ENCODE measurements around the gene TNP1.

TNP1 gene

DNA sequence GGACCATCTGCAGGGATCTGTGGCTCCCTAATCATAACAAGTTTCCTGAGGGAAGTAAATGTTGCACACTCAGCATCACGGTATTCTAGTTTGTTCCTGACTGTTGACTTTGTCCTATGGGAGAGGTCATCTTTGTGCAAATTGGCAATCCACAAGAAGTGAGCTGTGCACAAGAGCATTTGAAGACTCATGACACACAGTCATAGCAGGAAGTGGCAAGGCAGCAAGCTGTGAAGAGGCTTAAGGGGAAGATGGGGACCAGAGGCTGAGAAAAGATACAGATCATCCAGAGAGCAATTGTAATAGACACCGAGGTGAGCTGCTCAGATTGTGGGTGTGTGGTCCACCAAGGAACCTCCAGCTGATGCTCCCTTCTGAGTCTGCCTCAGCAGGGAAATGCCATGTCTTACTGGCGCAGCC lies 2.7 kb downstream of the TNP1 start:
- TF ChIP-seq, protein P1, sequence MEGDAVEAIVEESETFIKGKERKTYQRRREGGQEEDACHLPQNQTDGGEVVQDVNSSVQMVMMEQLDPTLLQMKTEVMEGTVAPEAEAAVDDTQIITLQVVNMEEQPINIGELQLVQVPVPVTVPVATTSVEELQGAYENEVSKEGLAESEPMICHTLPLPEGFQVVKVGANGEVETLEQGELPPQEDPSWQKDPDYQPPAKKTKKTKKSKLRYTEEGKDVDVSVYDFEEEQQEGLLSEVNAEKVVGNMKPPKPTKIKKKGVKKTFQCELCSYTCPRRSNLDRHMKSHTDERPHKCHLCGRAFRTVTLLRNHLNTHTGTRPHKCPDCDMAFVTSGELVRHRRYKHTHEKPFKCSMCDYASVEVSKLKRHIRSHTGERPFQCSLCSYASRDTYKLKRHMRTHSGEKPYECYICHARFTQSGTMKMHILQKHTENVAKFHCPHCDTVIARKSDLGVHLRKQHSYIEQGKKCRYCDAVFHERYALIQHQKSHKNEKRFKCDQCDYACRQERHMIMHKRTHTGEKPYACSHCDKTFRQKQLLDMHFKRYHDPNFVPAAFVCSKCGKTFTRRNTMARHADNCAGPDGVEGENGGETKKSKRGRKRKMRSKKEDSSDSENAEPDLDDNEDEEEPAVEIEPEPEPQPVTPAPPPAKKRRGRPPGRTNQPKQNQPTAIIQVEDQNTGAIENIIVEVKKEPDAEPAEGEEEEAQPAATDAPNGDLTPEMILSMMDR (IDR thresholded peaks at IDR 0.05): no peak
- Histone ChIP-seq H3K27ac (no peak overlapping the region), H3K4me3 (no peak overlapping the region)
- DNase-seq (ENCODE audit: low spot score): no peak

DNA sequence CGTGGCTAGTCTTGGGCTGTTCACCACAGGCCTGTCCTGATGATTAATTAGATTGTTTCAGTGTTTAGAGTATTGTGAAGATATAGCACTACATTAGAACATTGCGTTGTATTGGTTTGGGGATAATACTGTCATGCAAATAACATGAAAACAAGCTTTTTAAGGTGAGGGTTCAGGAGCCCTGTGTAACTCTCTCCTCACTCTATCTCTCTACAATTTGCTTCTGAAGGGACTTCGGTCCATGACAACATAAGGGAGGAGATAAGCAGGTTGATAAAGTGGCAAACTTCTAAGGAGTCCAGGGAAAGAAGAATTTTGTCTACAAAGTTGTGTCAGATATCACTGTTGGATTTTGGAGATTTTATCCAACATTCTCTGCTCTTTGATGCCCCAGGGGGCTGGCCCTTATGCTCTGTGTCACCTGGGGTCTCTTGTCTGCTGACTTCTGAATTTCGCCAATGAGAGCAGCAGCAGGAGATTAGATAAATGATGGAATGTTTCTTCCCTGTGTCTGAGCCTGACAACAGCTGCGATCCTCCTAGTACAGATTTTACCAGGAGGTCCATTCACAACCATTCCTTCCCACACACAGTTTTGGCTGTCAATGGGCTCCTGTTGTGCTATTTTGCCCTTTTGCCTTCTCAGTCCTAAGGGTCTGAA lies 3.3 kb downstream of the TNP1 start:
- DNase-seq (ENCODE audit: low spot score): no peak
- TF ChIP-seq, protein P1 (IDR thresholded peaks at IDR 0.05): no peak
- Histone ChIP-seq H3K4me3 (no peak overlapping the region), H3K27ac (no peak overlapping the region)

DNA sequence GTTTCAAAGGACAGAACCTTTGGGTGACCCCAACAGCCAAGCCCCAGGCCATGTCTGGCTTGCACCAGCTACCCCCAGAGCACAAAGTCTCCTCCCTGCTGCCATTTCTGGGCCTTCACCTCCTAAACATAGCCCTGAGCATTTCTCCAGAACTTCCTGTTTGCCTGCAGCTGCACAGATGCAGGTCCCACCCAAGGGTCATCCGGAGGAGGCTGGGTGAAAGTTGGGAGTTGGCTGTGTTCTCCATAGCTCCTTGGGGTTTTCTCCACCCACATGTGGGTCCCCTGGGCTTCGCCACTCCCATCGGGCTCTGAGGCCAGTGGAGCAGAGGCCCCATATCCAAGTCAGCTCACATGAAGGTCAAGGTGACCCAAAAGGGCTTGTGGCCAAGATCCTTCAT lies 4.3 kb downstream of the TNP1 start:
- no peak overlapping the region for H3K4me3 ChIP-seq
- TF ChIP-seq, protein P1 (IDR thresholded peaks at IDR 0.05): no peak
- H3K27ac ChIP-seq: no peak overlapping the region
- DNase-seq (ENCODE audit: low spot score): no peak

DNA sequence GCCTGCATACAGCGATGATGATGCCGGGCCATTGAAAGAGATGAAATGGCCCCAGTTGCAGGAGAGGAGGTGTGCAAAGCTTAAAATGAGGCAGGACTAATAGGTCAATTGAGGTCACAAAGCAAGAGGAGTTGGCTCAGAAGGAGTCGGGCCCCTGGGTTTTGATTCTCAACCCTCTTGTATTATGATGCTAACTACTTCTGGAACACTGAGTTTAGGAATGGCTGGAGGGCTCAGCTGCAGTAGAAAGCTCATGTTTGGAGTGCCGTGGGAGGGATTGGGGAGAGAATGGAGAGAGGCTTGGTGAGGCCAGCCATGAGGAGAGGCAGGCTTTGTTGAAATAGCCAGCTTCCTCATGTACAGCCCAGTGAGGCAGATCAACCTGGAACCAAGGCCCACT lies 4.8 kb downstream of the TNP1 start:
- TF ChIP-seq, protein P1 (IDR thresholded peaks at IDR 0.05): no peak
- H3K27ac ChIP-seq: no peak overlapping the region
- DNase-seq (ENCODE audit: low spot score): no peak
- no peak overlapping the region for H3K4me3 ChIP-seq

DNA sequence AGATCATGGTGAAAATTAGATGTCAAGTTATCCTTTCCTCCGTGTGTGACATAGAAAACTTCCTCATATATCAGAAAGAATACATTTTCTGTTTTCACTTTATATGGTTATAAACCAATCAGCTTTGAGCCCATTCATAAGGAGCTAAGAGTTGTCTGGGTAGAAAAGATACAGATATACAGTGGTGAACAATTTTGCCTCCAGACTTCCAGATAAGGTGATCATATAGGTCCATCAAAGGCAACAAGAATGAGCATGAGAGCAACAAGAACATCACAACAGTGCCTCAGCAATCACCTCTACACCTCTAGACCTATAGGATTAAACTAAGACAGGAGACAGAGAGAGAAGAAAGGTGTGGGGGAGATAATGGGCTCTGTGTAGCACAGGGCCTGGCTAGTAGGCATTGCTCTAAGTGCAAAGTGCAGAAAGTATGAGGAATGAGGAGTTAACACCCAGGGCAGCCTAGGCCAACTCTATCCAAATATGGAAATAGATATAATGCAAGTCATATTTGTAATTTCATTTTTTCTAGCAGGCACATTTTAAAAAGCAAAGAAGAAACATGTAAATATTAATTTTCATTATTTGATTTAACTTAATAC lies 8.3 kb downstream of the TNP1 start:
- Histone ChIP-seq H3K4me3 (no peak overlapping the region), H3K27ac (no peak overlapping the region)
- no peak for DNase-seq (ENCODE audit: low spot score)
- TF ChIP-seq, protein P1 (IDR thresholded peaks at IDR 0.05): no peak

DNA sequence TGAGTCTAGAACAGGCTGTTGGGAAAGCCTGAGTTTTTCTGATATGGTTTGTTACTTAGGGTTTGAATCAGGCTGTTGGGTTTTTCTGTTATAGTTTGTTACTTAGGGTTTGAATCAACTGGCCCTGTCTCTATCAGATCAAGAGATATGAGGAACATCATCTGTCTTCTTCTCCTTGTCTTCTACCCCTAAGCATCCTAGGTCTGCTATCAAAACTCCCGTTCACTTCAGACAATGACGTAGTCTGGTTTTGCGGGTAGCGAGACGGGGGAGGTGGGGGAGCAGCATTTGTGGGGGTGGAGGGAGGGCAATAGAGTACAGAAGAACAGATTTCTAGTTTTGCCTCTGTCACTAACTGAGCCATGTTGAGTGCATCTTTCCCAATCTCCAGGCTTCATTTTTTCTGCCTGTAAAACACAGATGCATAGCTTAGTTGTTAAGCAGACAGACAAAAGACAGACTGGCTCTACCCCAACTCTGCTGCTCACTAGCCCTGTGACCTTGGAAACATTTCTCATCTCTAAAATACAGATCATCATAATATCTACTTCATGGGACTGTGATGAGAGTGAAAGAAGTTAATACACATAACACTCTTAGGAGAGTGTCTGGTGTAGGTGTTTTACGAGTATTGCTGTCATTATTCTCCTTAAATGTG lies 9.1 kb downstream of the TNP1 start:
- Histone ChIP-seq H3K4me3 (no peak overlapping the region), H3K27ac (no peak overlapping the region)
- TF ChIP-seq, protein P1 (IDR thresholded peaks at IDR 0.05): no peak
- no peak for DNase-seq (ENCODE audit: low spot score)

DNA sequence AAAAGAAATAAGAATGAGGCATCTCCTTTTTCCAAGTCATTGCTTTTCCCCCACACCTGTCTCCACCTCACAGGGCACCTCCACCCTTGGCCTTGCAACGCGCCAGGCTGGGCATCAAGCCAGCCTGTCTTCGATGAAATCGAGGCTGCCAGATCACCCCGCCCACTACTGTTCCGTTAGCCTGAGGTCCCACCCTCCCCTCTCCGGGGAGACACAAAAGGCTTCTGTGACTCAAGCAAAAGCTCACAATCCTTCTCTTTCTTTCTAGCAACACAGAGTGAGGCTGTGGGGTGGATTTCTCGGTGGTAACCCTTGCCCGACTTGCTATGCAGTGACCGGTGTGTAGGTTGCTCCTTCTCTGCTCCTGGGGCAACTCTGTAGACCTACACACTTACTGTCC lies 9.9 kb downstream of the TNP1 start:
- H3K27ac ChIP-seq: no peak overlapping the region
- no peak for DNase-seq (ENCODE audit: low spot score)
- H3K4me3 ChIP-seq: no peak overlapping the region
- TF ChIP-seq, protein P1 (IDR thresholded peaks at IDR 0.05): no peak
